ENCODE results near the gene FLYWCH1.

Gene FLYWCH1

GRCh38 chr16:2955438-2955778, 43.7 kb downstream of the FLYWCH1 start:
- no peak for DNase-seq

DNA sequence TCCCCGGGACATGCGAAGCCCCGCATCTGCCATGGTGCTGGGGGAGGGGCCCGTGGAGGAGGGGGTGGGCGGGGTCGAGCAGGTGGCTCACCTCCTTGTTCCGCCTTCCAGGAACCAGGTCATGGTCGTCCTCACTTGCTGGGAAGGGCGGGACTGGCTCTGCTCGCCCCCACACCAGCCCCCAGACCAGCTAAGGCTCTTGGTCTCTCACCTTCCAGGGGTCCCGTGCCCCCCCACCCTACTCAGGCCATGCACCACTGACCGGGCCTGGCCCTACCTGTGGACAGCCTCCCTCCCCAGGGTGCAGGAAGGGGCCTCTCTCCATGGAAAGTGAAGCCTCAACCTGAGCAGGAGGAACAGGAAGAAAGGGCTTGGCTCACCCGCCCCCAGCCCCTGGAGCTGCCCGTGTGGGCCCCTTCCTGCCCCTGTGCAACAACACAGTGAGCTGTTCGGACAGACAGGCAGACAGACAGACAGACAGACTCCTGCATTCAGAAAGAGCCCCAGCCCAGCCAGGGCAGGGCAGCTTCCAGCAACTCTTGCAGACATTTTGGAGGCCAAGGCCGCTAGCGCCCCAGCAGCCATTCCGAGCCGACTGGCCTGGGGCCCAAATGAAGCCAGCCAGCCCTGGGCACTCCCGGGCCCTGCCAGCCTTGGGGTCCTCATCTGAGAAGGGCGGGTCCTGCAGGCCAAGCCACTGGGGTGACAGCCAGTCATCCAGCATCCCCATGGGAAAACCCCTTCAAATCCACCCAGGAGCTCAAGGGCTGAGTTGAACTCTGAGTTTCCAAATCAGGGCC, 44.2 kb downstream of the FLYWCH1 start:
- no peak for DNase-seq

- DNase-seq: no peak
These were observed 44.8 kb downstream of the FLYWCH1 start for GRCh38 chr16:2956579-2956956.

DNA sequence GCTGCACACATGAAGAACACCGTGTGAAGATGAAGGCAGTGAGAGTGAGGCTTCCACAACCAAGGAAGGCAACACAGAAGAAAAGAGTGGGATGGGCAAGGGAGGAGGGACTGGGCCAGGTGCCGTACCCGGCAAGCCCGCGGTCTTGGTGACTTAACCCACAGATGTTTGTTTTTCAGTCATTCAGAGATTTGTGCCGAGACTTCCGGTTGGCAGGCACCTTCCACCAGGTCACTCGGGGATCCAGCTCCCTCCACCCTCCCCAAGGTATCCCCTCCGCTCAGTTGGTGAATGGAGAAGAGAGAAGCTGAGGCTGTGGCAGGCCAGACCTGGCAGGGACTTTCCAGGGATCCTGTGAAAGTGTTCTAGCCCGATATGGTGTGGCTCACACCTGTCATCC, 47.5 kb downstream of the FLYWCH1 start:
- DNase-seq: no peak

- no peak for DNase-seq
These were observed 48.7 kb downstream of the FLYWCH1 start for GRCh38 chr16:2960183-2961010.

GRCh38 chr16:2962334-2963073, 50.8 kb downstream of the FLYWCH1 start:
- no peak for DNase-seq

DNA sequence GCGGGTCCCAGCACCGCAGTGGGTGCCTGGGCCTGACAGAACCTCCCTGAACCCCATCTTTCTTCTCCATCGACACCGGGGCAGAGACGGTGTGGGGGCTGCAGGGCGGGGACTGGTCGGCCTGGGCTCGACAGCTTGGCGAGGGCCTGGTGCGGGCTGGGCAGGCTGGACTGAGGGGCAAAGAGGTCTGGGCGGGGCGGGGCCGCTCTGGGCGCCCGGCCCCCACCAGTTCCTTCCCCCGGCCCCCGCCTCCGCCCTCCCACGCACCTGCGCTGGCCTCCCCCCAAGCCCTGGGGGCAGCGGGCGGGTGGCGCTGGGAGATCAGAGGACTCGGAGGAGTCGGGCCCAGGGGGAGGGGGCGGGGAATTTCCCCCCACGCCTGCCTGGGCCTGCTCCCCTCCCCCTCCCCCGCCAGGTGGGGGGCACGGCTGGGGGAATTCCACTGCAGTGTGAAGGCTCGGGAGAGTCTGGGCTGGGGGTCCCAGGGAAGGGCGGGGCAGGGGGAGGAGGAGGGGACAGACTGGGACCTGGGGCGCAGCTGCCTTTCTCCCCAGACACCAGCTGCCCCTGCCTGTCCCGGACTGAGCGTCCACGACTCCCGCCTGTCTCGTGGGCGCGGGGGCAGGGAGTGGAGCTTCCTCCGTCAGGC, 51.5 kb downstream of the FLYWCH1 start:
- DNase-seq: peak; percentile 47

GRCh38 chr16:2963723-2964474, 52.2 kb downstream of the FLYWCH1 start, which contains the start of gene KREMEN2:
Gene KREMEN2 (plus strand): TSS chr16:2964275. CDS start chr16:2964521, 246 bp downstream.
- DNase-seq: peak; percentile 88

- DNase-seq: peak; percentile 90
These were observed 53.0 kb downstream of the FLYWCH1 start for GRCh38 chr16:2964475-2965336.

DNA sequence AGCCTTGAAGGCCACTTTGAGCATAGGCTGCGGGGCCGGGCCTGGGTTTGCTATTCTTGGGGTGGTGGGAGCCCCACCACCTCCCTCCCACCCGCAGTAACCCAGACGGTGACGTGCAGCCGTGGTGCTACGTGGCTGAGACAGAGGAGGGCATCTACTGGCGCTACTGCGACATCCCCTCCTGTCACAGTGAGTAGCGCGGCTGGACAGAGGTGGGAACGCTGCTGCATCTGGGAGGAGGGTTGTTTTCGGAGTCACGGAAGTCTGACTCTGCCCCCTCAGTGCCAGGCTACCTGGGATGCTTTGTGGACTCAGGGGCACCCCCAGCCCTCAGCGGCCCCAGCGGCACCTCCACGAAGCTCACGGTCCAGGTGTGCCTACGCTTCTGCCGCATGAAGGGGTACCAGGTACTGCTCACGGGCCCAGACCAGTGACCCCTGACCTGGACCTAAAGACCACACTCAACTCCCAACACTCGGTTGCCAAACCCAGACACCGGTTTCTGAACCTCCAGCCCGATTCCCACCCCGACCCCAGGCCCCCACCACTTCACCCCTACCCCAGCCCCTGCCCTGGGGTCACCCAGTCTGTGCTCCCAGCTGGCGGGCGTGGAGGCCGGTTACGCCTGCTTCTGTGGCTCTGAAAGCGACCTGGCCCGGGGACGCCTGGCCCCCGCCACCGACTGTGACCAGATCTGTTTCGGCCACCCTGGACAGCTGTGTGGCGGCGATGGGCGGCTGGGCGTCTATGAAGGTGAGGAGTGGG, 54.5 kb downstream of the FLYWCH1 start:
- no peak for DNase-seq

DNA sequence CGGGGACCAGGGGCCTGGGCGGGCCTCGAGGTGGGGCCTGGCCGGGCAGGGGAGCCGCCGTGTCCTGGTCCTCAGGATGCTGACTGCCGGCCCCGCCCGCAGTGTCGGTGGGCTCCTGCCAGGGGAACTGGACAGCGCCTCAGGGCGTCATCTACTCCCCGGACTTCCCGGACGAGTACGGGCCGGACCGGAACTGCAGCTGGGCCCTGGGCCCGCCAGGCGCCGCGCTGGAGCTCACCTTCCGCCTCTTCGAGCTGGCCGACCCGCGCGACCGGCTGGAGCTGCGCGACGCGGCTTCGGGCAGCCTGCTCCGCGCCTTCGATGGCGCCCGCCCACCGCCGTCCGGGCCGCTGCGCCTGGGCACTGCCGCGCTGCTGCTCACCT, 55.1 kb downstream of the FLYWCH1 start:
- no peak for DNase-seq

DNA sequence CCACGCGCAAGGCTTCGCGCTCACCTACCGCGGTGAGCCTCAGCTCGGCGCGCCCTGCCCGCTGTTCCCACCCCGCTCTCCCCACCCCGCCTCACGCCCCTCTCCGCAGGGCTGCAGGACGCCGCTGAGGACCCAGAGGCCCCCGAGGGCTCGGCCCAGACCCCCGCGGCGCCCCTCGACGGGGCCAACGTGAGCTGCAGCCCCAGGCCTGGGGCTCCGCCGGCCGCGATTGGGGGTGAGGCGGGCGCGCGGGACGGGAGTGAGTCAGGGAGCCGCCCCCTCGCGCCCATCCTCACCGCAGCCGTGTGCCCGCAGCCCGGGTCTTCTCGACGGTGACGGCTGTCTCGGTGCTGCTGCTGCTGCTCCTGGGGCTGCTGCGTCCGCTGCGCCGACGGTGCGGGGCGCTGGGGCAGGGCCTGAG, 55.5 kb downstream of the FLYWCH1 start:
- no peak for DNase-seq

DNA sequence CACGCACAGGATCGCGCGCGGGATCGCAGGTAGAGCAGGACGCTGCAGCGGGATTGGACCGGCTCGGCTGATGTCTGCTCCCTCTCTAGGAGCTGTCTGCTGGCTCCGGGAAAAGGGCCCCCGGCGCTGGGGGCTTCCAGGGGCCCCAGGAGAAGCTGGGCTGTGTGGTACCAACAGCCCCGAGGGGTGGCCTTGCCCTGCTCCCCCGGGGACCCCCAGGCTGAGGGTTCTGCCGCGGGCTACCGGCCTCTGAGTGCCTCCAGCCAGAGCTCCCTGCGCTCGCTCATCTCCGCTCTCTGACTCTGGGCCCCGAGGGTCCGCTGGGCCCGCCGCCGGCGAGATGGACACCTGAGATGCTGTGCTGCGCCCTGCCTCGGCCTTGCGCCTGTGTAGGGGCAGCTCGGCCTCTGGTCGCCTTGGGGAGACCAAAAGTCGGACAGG, 56.0 kb downstream of the FLYWCH1 start:
- no peak for DNase-seq

DNA sequence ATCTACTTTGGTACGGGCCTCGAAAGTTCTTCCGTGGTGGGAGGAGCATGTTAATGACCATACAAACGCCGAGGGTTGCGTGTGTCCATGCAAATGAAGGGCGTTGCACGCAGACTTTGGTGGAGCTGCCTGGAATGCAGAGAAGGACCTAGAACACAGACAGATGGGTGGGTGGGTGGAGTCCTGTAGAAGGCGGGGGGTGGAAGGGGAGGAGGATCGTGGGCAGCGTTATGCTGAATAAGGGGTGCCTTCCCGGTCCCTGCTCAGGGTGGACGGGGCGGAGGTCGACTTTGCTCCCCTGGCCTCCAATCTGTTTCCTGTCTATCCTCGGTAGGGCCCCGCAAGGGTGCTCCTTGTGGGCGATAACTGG, 56.6 kb downstream of the FLYWCH1 start:
- DNase-seq: no peak

- DNase-seq: peak; percentile 92
These were observed 57.2 kb downstream of the FLYWCH1 start, which contains the start of gene PAQR4 for GRCh38 chr16:2968738-2969544. Gene PAQR4 (plus strand): TSS chr16:2969348. CDS start chr16:2969675, 327 bp downstream.

DNA sequence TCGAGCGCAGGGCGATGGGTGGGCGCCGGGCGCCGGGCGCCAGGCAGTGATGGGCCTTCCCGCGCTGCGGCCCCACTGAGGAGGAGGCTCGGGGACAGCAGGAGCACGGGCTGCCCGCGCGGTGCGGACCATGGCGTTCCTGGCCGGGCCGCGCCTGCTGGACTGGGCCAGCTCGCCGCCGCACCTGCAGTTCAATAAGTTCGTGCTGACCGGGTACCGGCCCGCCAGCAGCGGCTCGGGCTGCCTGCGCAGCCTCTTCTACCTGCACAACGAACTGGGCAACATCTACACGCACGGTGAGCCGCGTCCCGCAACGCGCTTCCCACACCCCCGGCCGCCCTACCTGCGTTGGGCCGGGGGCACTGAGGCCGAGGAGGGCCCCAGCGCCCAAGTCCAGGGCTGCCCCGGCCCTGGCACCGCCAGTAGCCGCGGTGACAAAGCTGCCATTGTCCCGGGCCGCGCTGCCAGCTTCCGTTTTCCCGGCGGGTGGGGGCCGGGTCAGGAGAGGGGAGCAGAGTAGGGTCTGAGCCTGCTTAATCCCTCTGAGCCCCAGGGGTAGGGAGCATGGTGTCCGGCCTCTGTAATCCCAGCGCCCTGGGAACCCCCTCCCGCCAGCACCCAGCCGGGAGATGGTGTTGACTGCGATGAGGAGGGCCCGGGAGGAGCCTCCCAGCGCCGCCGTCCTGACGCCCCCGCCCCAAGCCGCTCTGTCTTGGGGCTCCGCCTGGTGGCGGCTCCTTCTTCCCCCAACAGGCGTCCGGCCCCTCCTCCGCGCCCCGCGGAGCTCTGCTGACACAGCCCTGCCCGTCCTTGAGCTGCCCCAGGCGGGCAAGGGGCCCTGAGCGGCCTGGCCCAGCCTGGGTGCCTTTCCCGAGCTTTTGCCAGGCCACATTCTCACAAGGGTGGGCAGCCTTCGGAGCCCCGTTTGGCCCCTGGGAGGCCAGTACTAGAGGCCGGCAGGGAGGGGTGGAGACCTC, 58.1 kb downstream of the FLYWCH1 start:
- peak; percentile 70 for DNase-seq

- DNase-seq: no peak
These were observed 58.8 kb downstream of the FLYWCH1 start for GRCh38 chr16:2970563-2970962.

Data from NCI-H345 (cell line).